Measurements from ENCODE around the gene ZFP36L1. TPM values are rescaled to one million over a fixed set of nuclear protein-coding genes. Genes with fewer than 3 reads are reported as not detected.

The ZFP36L1 gene
- total and polyA plus RNA-seq, 9 of the 15 experiments (the other 6 are each of a cell fraction or from before 2014, with no cell fraction given) = 1.3 to 26.6 (median 3.7) TPM

DNA sequence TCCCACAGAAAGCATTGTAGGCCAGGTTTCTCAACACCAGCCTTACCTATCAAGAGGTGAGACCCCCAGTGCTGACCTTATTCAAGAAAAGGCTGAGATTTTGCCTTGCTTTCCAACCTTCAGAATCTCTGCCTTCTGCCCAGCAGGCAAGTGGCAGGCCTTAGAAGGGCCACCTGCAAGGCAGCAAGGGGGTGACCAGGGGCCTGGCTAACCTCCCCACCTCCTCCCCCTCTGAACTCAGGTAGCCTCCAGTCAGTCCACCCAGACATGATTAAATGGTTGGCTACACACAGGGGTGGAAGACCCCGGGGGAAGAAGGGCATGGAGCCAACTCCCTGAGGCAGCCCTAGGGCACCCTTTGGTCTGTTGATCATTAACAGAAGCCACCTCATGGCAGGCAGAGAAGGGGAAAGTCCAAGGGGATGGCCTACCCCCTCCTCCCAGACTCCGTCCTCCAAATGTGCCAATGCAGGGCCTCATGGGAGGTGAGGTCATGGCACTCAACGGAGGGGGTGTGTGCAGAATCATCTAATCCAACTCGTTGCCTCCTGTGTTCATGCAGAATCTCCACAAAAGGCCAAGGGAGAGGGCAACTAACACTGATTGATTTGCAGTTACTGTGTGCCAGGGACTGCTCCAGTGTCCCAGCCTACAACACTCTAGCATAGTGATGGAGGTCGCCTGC lies 8.5 kb downstream of the ZFP36L1 start:
- in situ Hi-C loops (cut with MboI) (loop anchor here (5.0 kb wide), 1 partner anchor 72 kb away; no protein-coding TSS in a partner anchor), intact Hi-C loops (cut with micrococcal nuclease) (no loop called here)
- no peak overlapping the region for H3K4me2 ChIP-seq (ENCODE audit: insufficient read depth, low read length)
- H3K79me2 ChIP-seq (ENCODE audit: control insufficient read depth, insufficient read depth, low read length) = peaks cover 11% of the 10 kb centered on the region; the same call in 2 of the 3 replicates
- H3K36me3 ChIP-seq (ENCODE audit: control insufficient read depth, insufficient read depth, low read length) = peaks cover 20% of the 10 kb centered on the region
- no peak overlapping the region for H3K9ac ChIP-seq (ENCODE audit: insufficient read depth in 1 of 2, low read depth in 2 of 2, low read length in 2 of 2)
- peaks cover 18 to 60% of the 10 kb centered on the region in 2 experiments for H3K4me1 ChIP-seq (replicated peaks in 1 of 2; ENCODE audit: control insufficient read depth in 2 of 2, insufficient read depth in 2 of 2, low read length in 2 of 2)
- no TSS peak for BruUV-seq (replicated peaks)
- H4K20me1 ChIP-seq (replicated peaks; ENCODE audit: control insufficient read depth, insufficient read depth, low read length) = no peaks in the 10 kb centered on the region
- no peak overlapping the region for H2AFZ ChIP-seq (ENCODE audit: low read depth, low read length)
- no peaks in the 10 kb centered on the region for H3K9me3 ChIP-seq (replicated peaks; ENCODE audit: control insufficient read depth, insufficient read depth, low read depth, low read length)
- ChIA-PET POLR2A (interaction anchor here (0.7 to 1.4 kb wide), 2 partner anchors 9 kb away, joined by 3 read pairs; partner anchors contain the start of gene ZFP36L1), CTCF (ENCODE audit: low intra/inter-chr PET ratio) (no interaction called here)
- H3K27ac ChIP-seq (ENCODE audit: extremely low read depth, low read depth, low read length) = no peak overlapping the region
- DNase-seq (ENCODE audit: extremely low read depth in 1 of 4, low spot score in 3 of 4) = no peak
- H3K4me3 ChIP-seq = no peak overlapping the region
- H3K9me1 ChIP-seq (ENCODE audit: control insufficient read depth, insufficient read depth, low read length) = no peaks in the 10 kb centered on the region
- no peaks in the 10 kb centered on the region for H3K27me3 ChIP-seq (ENCODE audit: control insufficient read depth in 2 of 2, insufficient read depth in 2 of 2, low read length in 2 of 2)
- whole genome bisulfite sequencing (ENCODE audit: insufficient coverage, low coverage, missing lambda C conversion rate) = 65% methylated on average over 4 of the region's 5 CpGs
- no peak for FAIRE-seq
- ATAC-seq = no peak
- TF ChIP-seq ZSCAN32 (CRISPR knock-in tag; IDR thresholded peaks at IDR 0.05) (no peak), SMAD1 (IDR thresholded peaks at IDR 0.05; ENCODE audit: low read depth, low read length, partially characterized antibody) (no peak), GABPB2 (CRISPR knock-in tag; conservative IDR thresholded peaks at IDR 0.05) (no peak), HMG20B (CRISPR knock-in tag; IDR thresholded peaks at IDR 0.05) (no peak), FOXK1 (CRISPR knock-in tag; IDR thresholded peaks at IDR 0.05; ENCODE audit: borderline replicate concordance) (no peak), PHTF2 (CRISPR knock-in tag; IDR thresholded peaks at IDR 0.05) (no peak), ELF4 (CRISPR knock-in tag; IDR thresholded peaks at IDR 0.05) (no peak), ZNF146 (CRISPR knock-in tag; IDR thresholded peaks at IDR 0.05; ENCODE audit: unreplicated experiment) (no peak), RBFOX2 (IDR thresholded peaks at IDR 0.05; ENCODE audit: low read depth, low read length) (no peak), FOXA1 (IDR thresholded peaks at IDR 0.05; ENCODE audit: borderline replicate concordance) (no peak), MED1 (CRISPR knock-in tag; IDR thresholded peaks at IDR 0.05; ENCODE audit: borderline replicate concordance) (no peak), ZNF584 (CRISPR knock-in tag; IDR thresholded peaks at IDR 0.05; ENCODE audit: low read depth) (no peak)
- TF ChIP-seq, protein P1, sequence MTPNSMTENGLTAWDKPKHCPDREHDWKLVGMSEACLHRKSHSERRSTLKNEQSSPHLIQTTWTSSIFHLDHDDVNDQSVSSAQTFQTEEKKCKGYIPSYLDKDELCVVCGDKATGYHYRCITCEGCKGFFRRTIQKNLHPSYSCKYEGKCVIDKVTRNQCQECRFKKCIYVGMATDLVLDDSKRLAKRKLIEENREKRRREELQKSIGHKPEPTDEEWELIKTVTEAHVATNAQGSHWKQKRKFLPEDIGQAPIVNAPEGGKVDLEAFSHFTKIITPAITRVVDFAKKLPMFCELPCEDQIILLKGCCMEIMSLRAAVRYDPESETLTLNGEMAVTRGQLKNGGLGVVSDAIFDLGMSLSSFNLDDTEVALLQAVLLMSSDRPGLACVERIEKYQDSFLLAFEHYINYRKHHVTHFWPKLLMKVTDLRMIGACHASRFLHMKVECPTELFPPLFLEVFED (CRISPR knock-in tag; conservative IDR thresholded peaks at IDR 0.05) = no peak
- TF ChIP-seq, protein P2, sequence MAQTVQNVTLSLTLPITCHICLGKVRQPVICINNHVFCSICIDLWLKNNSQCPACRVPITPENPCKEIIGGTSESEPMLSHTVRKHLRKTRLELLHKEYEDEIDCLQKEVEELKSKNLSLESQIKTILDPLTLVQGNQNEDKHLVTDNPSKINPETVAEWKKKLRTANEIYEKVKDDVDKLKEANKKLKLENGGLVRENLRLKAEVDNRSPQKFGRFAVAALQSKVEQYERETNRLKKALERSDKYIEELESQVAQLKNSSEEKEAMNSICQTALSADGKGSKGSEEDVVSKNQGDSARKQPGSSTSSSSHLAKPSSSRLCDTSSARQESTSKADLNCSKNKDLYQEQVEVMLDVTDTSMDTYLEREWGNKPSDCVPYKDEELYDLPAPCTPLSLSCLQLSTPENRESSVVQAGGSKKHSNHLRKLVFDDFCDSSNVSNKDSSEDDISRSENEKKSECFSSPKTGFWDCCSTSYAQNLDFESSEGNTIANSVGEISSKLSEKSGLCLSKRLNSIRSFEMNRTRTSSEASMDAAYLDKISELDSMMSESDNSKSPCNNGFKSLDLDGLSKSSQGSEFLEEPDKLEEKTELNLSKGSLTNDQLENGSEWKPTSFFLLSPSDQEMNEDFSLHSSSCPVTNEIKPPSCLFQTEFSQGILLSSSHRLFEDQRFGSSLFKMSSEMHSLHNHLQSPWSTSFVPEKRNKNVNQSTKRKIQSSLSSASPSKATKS (CRISPR knock-in tag; IDR thresholded peaks at IDR 0.05) = no peak
- TF ChIP-seq, protein P3, sequence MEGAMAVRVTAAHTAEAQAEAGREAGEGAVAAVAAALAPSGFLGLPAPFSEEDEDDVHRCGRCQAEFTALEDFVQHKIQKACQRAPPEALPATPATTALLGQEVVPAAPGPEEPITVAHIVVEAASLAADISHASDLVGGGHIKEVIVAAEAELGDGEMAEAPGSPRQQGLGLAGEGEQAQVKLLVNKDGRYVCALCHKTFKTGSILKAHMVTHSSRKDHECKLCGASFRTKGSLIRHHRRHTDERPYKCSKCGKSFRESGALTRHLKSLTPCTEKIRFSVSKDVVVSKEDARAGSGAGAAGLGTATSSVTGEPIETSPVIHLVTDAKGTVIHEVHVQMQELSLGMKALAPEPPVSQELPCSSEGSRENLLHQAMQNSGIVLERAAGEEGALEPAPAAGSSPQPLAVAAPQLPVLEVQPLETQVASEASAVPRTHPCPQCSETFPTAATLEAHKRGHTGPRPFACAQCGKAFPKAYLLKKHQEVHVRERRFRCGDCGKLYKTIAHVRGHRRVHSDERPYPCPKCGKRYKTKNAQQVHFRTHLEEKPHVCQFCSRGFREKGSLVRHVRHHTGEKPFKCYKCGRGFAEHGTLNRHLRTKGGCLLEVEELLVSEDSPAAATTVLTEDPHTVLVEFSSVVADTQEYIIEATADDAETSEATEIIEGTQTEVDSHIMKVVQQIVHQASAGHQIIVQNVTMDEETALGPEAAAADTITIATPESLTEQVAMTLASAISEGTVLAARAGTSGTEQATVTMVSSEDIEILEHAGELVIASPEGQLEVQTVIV (CRISPR knock-in tag; IDR thresholded peaks at IDR 0.05; ENCODE audit: borderline replicate concordance) = no peak
